ENCODE data around the gene KLHDC9. TPM values are rescaled to one million over a fixed set of nuclear protein-coding genes. Genes with fewer than 3 reads are reported as not detected.
"Not testable (repeated sequence)": the region's sequence is repeated elsewhere in the genome, so short reads cannot be mapped to it uniquely, and the experiment has no call there.

The KLHDC9 gene
- total RNA-seq (2014; rRNA removed; shearing (Covaris generic)) = 3.6 and 5.3 TPM in 2 replicates
- polyA plus RNA-seq (2014; cell fraction: nucleus; rRNA removed) = 4.7 and 14.4 TPM in 2 replicates

- DNase-seq (ENCODE audit: extremely low read depth, low read depth) = peak; percentile 71
These were observed at the start of gene KLHDC9 for GRCh38 chr1:161098210-161099068. KLHDC9 (plus strand) TSS chr1:161098361; CDS start chr1:161098536, 175 bp downstream.

- DNase-seq (ENCODE audit: extremely low read depth, low read depth) = no peak
These were observed 49.0 kb upstream of the KLHDC9 start for GRCh38 chr1:161048949-161049722.

- no peak for DNase-seq (ENCODE audit: extremely low read depth, low read depth)
These were observed 46.9 kb upstream of the KLHDC9 start for GRCh38 chr1:161051219-161051618.

- no peak for DNase-seq (ENCODE audit: extremely low read depth, low read depth)
These were observed 45.3 kb upstream of the KLHDC9 start for GRCh38 chr1:161052899-161053298.

GRCh38 chr1:161054232-161054631 lies 43.9 kb upstream of the KLHDC9 start:
- DNase-seq (ENCODE audit: extremely low read depth, low read depth) = no peak

- DNase-seq (ENCODE audit: extremely low read depth, low read depth) = no peak
These were observed 43.4 kb upstream of the KLHDC9 start for GRCh38 chr1:161054805-161055204.

GRCh38 chr1:161059293-161059692 lies 38.9 kb upstream of the KLHDC9 start:
- DNase-seq (ENCODE audit: extremely low read depth, low read depth) = no peak

GRCh38 chr1:161061419-161061818 lies 36.7 kb upstream of the KLHDC9 start:
- DNase-seq (ENCODE audit: extremely low read depth, low read depth) = no peak

- not testable (repeated sequence) for DNase-seq (ENCODE audit: extremely low read depth, low read depth)
These were observed 34.2 kb upstream of the KLHDC9 start for GRCh38 chr1:161063936-161064335.

GRCh38 chr1:161065681-161066080 lies 32.5 kb upstream of the KLHDC9 start:
- DNase-seq (ENCODE audit: extremely low read depth, low read depth) = not testable (repeated sequence)

GRCh38 chr1:161066694-161067093 lies 31.5 kb upstream of the KLHDC9 start:
- DNase-seq (ENCODE audit: extremely low read depth, low read depth) = no peak

GRCh38 chr1:161068306-161069234 lies 29.6 kb upstream of the KLHDC9 start:
- no peak for DNase-seq (ENCODE audit: extremely low read depth, low read depth)

- no peak for DNase-seq (ENCODE audit: extremely low read depth, low read depth)
These were observed 28.9 kb upstream of the KLHDC9 start for GRCh38 chr1:161069241-161069640.

GRCh38 chr1:161069731-161070270 lies 28.4 kb upstream of the KLHDC9 start, which contains the start of gene ARHGAP30:
ARHGAP30 (minus strand) TSS chr1:161069891; CDS start chr1:161069624, 267 bp downstream.
- no peak for DNase-seq (ENCODE audit: extremely low read depth, low read depth)

- DNase-seq (ENCODE audit: extremely low read depth, low read depth) = no peak
These were observed 27.4 kb upstream of the KLHDC9 start for GRCh38 chr1:161070761-161071160.

- DNase-seq (ENCODE audit: extremely low read depth, low read depth) = peak; percentile 44
These were observed 26.2 kb upstream of the KLHDC9 start for GRCh38 chr1:161071886-161072371.

- no peak for DNase-seq (ENCODE audit: extremely low read depth, low read depth)
These were observed 25.3 kb upstream of the KLHDC9 start for GRCh38 chr1:161072751-161073449.

GRCh38 chr1:161073474-161074121 lies 24.6 kb upstream of the KLHDC9 start:
- DNase-seq (ENCODE audit: extremely low read depth, low read depth) = no peak
